IgD-negative memory B cell (primary cell): ENCODE data around the gene HMOX2. TPM values are rescaled to one million over a fixed set of nuclear protein-coding genes. Genes with fewer than 3 reads are reported as not detected.

ENCODE experiments used
- H3K27ac Mint-ChIP-seq, 3 donors: one replicate each; pipeline ENCODE4 v1.8.0; 2020 to 2022; ENCODE audit warnings: mild to moderate bottlenecking in 3 of 3, mixed read lengths in 3 of 3, moderate library complexity in 1 of 3
- H3K27me3 Mint-ChIP-seq: one replicate; pipeline ENCODE4 v1.8.0; 2021; ENCODE audit warnings: mixed read lengths
- H3K36me3 Mint-ChIP-seq: one replicate; pipeline ENCODE4 v1.8.0; 2020; ENCODE audit warnings: mild to moderate bottlenecking, mixed read lengths
- H3K4me1 Mint-ChIP-seq, 3 donors: one replicate each; pipeline ENCODE4 v1.8.0; 2020 to 2022; ENCODE audit warnings: mixed read lengths in 3 of 3, mild to moderate bottlenecking in 1 of 3
- H3K4me3 Mint-ChIP-seq, 4 donors: one replicate each; pipeline ENCODE4 v1.8.0; 2020 to 2022; ENCODE audit warnings: mild to moderate bottlenecking in 4 of 4, mixed read lengths in 4 of 4, moderate library complexity in 3 of 4
- H3K9me3 Mint-ChIP-seq, 3 donors: one replicate each; pipeline ENCODE4 v1.8.0; 2020 to 2021; ENCODE audit warnings: mixed read lengths in 3 of 3, mild to moderate bottlenecking in 1 of 3
- polyA plus RNA-seq: library from polyadenylated mRNA; unstranded; fragments of 300-500 nt; fragmentation: Illumina TruSeq; gene quantifications from one replicate; pipeline ENCODE4 v1.2.3, GENCODE V29; 2021

Gene HMOX2
- polyA plus RNA-seq, 1 donor from 2014 or later, result 75.9 TPM

GRCh38 chr16:4481963-4482362, 5.8 kb downstream of the HMOX2 start:
- Mint-ChIP-seq H3K36me3 (peaks cover 8% of the 10 kb centered on the region), H3K9me3 (no peaks in the 10 kb centered on the region), H3K4me3 (no peak overlapping the region), H3K27me3 (no peaks in the 10 kb centered on the region), H3K4me1 (peaks cover 15 to 25% (median 19%) of the 10 kb centered on the region in 3 donors), H3K27ac (no peak overlapping the region)

GRCh38 chr16:4486126-4486893, 10.1 kb downstream of the HMOX2 start:
- Mint-ChIP-seq H3K4me1 (peaks cover 9 to 17% (median 16%) of the 10 kb centered on the region in 3 donors), H3K4me3 (no peak overlapping the region), H3K27me3 (no peaks in the 10 kb centered on the region), H3K27ac (peak overlapping the region in 2 of 3 donors; percentile 43 to 71), H3K9me3 (no peaks in the 10 kb centered on the region), H3K36me3 (peaks cover 5% of the 10 kb centered on the region)

GRCh38 chr16:4487955-4488498, 11.8 kb downstream of the HMOX2 start:
- Mint-ChIP-seq H3K4me3 (no peak overlapping the region), H3K27ac (peak overlapping the region in 1 of 3 donors; percentile 15), H3K36me3 (peaks cover 5% of the 10 kb centered on the region), H3K27me3 (no peaks in the 10 kb centered on the region), H3K9me3 (no peaks in the 10 kb centered on the region), H3K4me1 (peaks cover 7 to 16% (median 10%) of the 10 kb centered on the region in 3 donors)

- peaks cover 7 to 16% (median 10%) of the 10 kb centered on the region in 3 donors for H3K4me1 Mint-ChIP-seq
- no peaks in the 10 kb centered on the region for H3K27me3 Mint-ChIP-seq
- H3K4me3 Mint-ChIP-seq, result no peak overlapping the region
- peaks cover 3% of the 10 kb centered on the region for H3K36me3 Mint-ChIP-seq
- no peaks in the 10 kb centered on the region for H3K9me3 Mint-ChIP-seq
- peak overlapping the region in 1 of 3 donors; percentile 15 for H3K27ac Mint-ChIP-seq
Measured at GRCh38 chr16:4488499-4488967, 12.3 kb downstream of the HMOX2 start.

GRCh38 chr16:4489030-4489429, 12.8 kb downstream of the HMOX2 start:
- H3K36me3 Mint-ChIP-seq, result no peaks in the 10 kb centered on the region
- no peak overlapping the region for H3K27ac Mint-ChIP-seq
- no peak overlapping the region for H3K4me3 Mint-ChIP-seq
- H3K4me1 Mint-ChIP-seq, result peaks cover 7 to 16% (median 10%) of the 10 kb centered on the region in 3 donors
- H3K27me3 Mint-ChIP-seq, result no peaks in the 10 kb centered on the region
- no peaks in the 10 kb centered on the region for H3K9me3 Mint-ChIP-seq

- Mint-ChIP-seq H3K36me3 (no peaks in the 10 kb centered on the region), H3K4me3 (peak overlapping the region in 1 of 4 donors; percentile 37), H3K9me3 (no peaks in the 10 kb centered on the region), H3K27me3 (no peaks in the 10 kb centered on the region), H3K27ac (peak overlapping the region in 1 of 3 donors; percentile 84), H3K4me1 (peaks cover 8 to 15% (median 9%) of the 10 kb centered on the region in 3 donors)
Measured at GRCh38 chr16:4491898-4492297, 15.7 kb downstream of the HMOX2 start.

GRCh38 chr16:4494746-4495490, 18.7 kb downstream of the HMOX2 start:
- H3K4me3 Mint-ChIP-seq, result no peak overlapping the region

GRCh38 chr16:4495766-4496165, 19.6 kb downstream of the HMOX2 start:
- Mint-ChIP-seq H3K27ac (peak overlapping the region in 1 of 3 donors; percentile 52), H3K9me3 (no peaks in the 10 kb centered on the region), H3K36me3 (peaks cover 3% of the 10 kb centered on the region), H3K4me3 (peak overlapping the region in 1 of 4 donors; percentile 23), H3K4me1 (peaks cover 9 to 19% (median 9%) of the 10 kb centered on the region in 3 donors), H3K27me3 (no peaks in the 10 kb centered on the region)

More at GRCh38 chr16:4494746-4495490, 18.7 kb downstream of the HMOX2 start:
- no peaks in the 10 kb centered on the region for H3K27me3 Mint-ChIP-seq
- H3K9me3 Mint-ChIP-seq, result no peaks in the 10 kb centered on the region
- peaks cover 9 to 18% (median 14%) of the 10 kb centered on the region in 3 donors for H3K4me1 Mint-ChIP-seq
- peak overlapping the region in 2 of 3 donors; percentile 67 to 77 for H3K27ac Mint-ChIP-seq
- H3K36me3 Mint-ChIP-seq, result peaks cover 3% of the 10 kb centered on the region

GRCh38 chr16:4496305-4496704, 20.1 kb downstream of the HMOX2 start:
- H3K27me3 Mint-ChIP-seq, result no peaks in the 10 kb centered on the region

GRCh38 chr16:4498546-4499195, 22.5 kb downstream of the HMOX2 start:
- Mint-ChIP-seq H3K4me1 (peaks cover 14 to 30% (median 18%) of the 10 kb centered on the region in 3 donors), H3K36me3 (peaks cover 3% of the 10 kb centered on the region), H3K27me3 (no peaks in the 10 kb centered on the region), H3K27ac (peak overlapping the region in 1 of 3 donors; percentile 24), H3K9me3 (no peaks in the 10 kb centered on the region), H3K4me3 (no peak overlapping the region)

More at GRCh38 chr16:4496305-4496704, 20.1 kb downstream of the HMOX2 start:
- no peaks in the 10 kb centered on the region for H3K9me3 Mint-ChIP-seq
- H3K27ac Mint-ChIP-seq, result no peak overlapping the region
- H3K36me3 Mint-ChIP-seq, result peaks cover 3% of the 10 kb centered on the region
- no peak overlapping the region for H3K4me3 Mint-ChIP-seq
- peaks cover 9 to 19% (median 10%) of the 10 kb centered on the region in 3 donors for H3K4me1 Mint-ChIP-seq

GRCh38 chr16:4499196-4499555, 23.0 kb downstream of the HMOX2 start:
- Mint-ChIP-seq H3K36me3 (peaks cover 3% of the 10 kb centered on the region), H3K27ac (peak overlapping the region in 1 of 3 donors; percentile 24), H3K4me3 (no peak overlapping the region), H3K27me3 (no peaks in the 10 kb centered on the region), H3K4me1 (peaks cover 17 to 34% (median 22%) of the 10 kb centered on the region in 3 donors), H3K9me3 (no peaks in the 10 kb centered on the region)

- Mint-ChIP-seq H3K36me3 (peaks cover 3% of the 10 kb centered on the region), H3K27ac (peak overlapping the region in 2 of 3 donors; percentile 65 to 88), H3K4me3 (no peak overlapping the region), H3K4me1 (peaks cover 24 to 39% (median 24%) of the 10 kb centered on the region in 3 donors), H3K27me3 (no peaks in the 10 kb centered on the region), H3K9me3 (no peaks in the 10 kb centered on the region)
Measured at GRCh38 chr16:4500272-4500671, 24.1 kb downstream of the HMOX2 start.

- Mint-ChIP-seq H3K4me3 (peak overlapping the region in 1 of 4 donors; percentile 19), H3K27ac (peak overlapping the region; percentile 65 to 92 (median 88)), H3K9me3 (no peaks in the 10 kb centered on the region), H3K36me3 (peaks cover 3% of the 10 kb centered on the region), H3K27me3 (no peaks in the 10 kb centered on the region), H3K4me1 (peaks cover 28 to 43% (median 32%) of the 10 kb centered on the region in 3 donors)
Measured at GRCh38 chr16:4501071-4501478, 24.9 kb downstream of the HMOX2 start.

- Mint-ChIP-seq H3K27me3 (no peaks in the 10 kb centered on the region), H3K4me1 (peaks cover 30 to 35% (median 35%) of the 10 kb centered on the region in 3 donors), H3K4me3 (peak overlapping the region; percentile 49 to 88 (median 60)), H3K27ac (peak overlapping the region; percentile 95 to 99 (median 95)), H3K9me3 (no peaks in the 10 kb centered on the region), H3K36me3 (no peaks in the 10 kb centered on the region)
Measured at GRCh38 chr16:4505356-4506147, 29.4 kb downstream of the HMOX2 start.
